GM10266 (cell line): ENCODE results near the gene STPG2.

Experiments used
- DNase-seq: peaks from one replicate; pipeline ENCODE4 v3.0.0; 2012; ENCODE audit errors: extremely low spot score
- TF ChIP-seq, protein P1 (sequence below): IDR thresholded peaks from 2 replicates; pipeline ENCODE4 v1.5.1; 2012; ENCODE audit warnings: mild to moderate bottlenecking, low read depth; ENCODE audit not compliant: control insufficient read depth, insufficient read depth; ENCODE audit errors: missing control alignments

Gene STPG2

DNA sequence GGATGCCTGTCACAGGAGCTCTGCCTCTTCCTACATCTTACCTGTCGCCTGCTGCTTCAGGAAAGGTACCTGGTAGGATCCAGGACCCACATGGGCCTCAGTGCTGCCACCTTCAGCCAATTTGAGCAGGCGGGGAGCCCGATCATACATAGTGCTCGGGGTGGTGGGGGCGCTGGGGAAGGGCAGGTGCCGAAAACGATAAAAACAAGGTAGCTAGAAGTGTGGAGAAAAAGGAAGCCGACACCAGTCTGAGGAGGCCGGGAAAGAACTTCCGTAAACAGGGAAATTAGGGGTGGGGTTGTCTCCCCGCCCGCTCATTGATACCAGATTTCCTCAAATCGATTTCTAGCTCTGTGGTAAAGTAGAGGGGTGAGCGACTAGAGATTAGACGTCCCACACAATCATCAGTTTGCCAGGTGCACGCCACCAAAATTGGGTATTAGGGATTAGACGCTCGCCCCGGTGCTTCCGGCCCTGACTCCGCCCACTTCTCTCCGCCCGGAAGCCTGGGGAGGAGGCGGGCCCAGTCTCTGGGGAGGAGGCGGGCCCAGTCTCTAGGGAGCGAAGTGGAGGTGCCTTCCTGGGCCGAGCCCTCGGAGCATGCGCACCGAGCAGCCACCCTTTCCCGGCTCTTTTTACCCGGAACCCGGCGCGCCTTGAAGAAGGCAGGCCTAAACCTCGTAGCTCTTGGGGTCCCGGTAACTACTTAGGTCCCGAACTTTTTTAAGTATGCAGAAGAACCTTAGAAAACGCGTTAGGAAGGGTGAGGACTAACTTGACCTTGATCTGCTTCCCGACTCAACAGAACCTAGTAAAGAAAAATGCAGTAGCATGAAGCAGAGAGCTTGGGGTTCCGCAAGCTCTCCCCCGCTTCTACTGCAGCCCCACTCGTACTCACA is at the start of gene STPG2:
TSS of gene STPG2 (minus strand) at position 476 of the 899 bp plus-strand sequence.
- TF ChIP-seq, protein P1, sequence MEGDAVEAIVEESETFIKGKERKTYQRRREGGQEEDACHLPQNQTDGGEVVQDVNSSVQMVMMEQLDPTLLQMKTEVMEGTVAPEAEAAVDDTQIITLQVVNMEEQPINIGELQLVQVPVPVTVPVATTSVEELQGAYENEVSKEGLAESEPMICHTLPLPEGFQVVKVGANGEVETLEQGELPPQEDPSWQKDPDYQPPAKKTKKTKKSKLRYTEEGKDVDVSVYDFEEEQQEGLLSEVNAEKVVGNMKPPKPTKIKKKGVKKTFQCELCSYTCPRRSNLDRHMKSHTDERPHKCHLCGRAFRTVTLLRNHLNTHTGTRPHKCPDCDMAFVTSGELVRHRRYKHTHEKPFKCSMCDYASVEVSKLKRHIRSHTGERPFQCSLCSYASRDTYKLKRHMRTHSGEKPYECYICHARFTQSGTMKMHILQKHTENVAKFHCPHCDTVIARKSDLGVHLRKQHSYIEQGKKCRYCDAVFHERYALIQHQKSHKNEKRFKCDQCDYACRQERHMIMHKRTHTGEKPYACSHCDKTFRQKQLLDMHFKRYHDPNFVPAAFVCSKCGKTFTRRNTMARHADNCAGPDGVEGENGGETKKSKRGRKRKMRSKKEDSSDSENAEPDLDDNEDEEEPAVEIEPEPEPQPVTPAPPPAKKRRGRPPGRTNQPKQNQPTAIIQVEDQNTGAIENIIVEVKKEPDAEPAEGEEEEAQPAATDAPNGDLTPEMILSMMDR: peak; percentile 39
- peak; percentile 86 for DNase-seq

DNA sequence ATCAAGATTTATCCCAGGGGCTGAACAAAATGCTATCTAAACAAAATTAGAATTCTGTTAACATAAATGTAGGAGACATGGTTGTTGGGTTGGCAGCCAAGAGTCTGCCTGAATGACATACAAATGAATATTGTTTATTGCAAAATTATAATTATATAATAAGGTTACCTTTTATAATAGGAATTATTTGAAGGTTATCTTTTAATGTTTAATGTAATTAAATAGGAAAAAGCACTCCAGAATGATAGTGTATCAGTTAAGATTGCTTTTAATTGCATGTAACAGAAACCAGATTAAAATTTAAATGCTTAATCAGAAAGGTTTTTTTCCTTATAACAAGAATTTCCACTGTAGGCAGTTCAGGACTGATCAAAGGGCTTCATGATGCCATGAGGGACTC is 42.0 kb upstream of the STPG2 start:
- TF ChIP-seq, protein P1: no peak
- no peak for DNase-seq

DNA sequence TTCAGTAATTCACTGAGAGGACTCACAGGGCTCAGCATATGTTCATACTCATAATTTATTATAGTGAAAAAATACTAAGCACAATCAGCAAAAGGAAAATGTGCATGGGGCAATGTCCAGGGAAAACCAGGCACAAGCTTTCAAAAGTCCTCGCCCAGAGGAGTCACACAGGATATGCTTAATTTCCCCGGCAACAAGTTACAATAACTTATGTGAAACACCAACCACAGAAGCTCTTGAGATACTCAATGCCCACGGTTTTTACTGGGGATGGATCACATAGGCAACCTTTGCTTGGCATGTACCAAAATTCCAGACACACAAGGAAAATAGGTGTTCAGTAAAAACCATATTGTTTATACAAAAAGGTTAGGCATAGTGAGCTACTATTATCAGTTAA is 38.5 kb upstream of the STPG2 start:
- TF ChIP-seq, protein P1: no peak
- DNase-seq: no peak

DNA sequence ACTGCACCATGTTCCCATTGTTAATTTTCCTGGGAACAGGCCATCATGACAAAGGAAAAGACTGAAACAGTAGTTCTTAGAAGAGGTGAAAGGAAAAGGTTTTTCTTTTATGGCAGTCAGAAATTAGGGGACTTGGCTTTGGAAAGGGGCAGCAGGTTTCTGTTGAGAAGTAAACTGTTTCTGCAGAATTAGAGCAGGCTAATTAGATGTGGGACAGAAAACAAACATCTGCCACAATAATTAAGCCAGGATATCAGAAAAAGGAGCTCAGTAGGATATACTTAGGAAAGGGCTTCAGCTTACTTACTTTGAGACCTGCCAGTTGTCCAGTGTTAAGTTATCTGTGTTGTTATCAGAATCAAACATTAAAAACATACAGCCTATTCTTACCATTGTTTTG is 36.7 kb upstream of the STPG2 start:
- no peak for DNase-seq
- TF ChIP-seq, protein P1: no peak

DNA sequence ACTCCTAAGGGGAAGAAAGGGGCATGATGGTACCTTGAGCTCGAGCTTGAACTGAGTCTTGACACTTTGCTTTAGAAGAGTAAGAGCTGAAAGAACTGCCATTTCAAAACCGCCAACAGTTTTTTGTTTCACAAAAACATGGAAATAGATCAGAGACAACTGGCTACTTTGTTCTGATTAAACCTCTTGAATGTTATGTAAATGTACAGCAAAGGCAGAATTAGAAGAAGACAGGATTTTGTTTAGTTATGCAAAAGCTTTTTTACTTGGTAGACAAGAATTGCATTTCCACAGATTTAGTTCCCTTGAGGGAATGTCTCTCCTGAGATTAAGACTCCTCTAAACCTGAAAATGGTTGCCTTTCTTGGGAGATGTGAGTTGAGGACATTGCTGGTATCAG is 33.3 kb upstream of the STPG2 start:
- DNase-seq: no peak
- TF ChIP-seq, protein P1: no peak

DNA sequence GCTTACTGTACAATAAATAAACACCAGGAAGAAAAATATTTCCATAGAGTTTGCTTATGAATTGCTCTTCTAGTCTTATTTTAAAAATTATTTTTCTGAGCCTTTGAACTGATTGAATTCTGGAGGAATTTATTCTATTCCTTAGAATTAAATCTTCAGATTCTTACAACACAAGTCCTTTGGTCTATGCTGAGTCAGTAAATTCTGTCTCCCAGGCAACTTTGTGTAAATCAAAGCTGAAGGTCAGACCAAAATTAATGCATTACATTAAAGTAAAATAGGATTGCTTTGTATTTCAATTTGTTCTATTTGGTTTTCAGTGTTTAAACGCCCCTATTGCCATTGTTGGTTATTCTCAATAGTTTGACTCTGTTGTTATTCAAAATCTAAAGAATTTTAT is 26.8 kb upstream of the STPG2 start:
- TF ChIP-seq, protein P1: no peak
- no peak for DNase-seq

DNA sequence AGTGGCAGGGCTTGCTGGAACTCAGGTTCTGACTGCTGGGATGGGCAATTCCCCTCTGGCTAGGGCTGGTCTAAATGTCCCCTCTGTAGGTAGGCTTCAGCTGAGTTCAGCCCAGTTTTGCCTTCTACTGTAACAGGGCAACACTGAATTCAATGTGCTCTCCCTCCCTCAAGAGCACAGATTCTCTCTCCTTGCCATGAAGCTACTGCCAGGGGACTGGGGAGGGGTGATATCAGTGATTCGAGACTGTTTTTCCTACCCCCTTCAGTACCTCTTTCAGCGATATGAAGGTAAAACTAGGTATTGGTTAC is 23.4 kb upstream of the STPG2 start:
- DNase-seq: no peak
- TF ChIP-seq, protein P1: no peak
